Heart left ventricle (tissue), 16 donors: ENCODE results near the gene BGN. TPM values are rescaled to one million over a fixed set of nuclear protein-coding genes. Genes with fewer than 3 reads are reported as not detected.

Experiments
- ATAC-seq, 4 donors: fragments of 200-7000 bp; cut with Tn5 transposase; one replicate each; pipeline ENCODE4 v1.9.1; 2020 to 2022; ENCODE audit warnings: moderate library complexity in 4 of 4, mild to moderate bottlenecking in 3 of 4, moderate number of reproducible peaks in 1 of 4
- DNase-seq, 5 donors: peaks; one replicate each; pipeline ENCODE4 v3.0.0-alpha.2; 2020
- H3K27ac ChIP-seq, 12 donors: fragments of 200-600 bp; sonication (generic) in 4 of 12; one replicate each; pipeline versions ENCODE4 v1.5.0 to v1.8.0; 2016 to 2022; ENCODE audit warnings: mild to moderate bottlenecking in 2 of 12
- H3K27me3 ChIP-seq, 9 donors: fragments of 200-600 bp; sonication (generic) in 2 of 9; one replicate each; pipeline versions ENCODE4 v1.5.1 to v1.8.0; 2016 to 2022; ENCODE audit warnings: mild to moderate bottlenecking in 3 of 9
- H3K36me3 ChIP-seq, 9 donors: fragments of 200-600 bp; sonication (generic) in 2 of 9; one replicate each; pipeline versions ENCODE4 v1.5.0 to v1.8.0; 2018 to 2022; ENCODE audit warnings: mild to moderate bottlenecking in 2 of 9
- H3K4me1 ChIP-seq, 12 donors: fragments of 200-600 bp; sonication (generic) in 4 of 12; one replicate each; pipeline versions ENCODE4 v1.5.0 to v1.8.0; 2016 to 2022; ENCODE audit warnings: mild to moderate bottlenecking in 3 of 12
- H3K4me3 ChIP-seq, 12 donors: fragments of 200-600 bp; sonication (generic) in 4 of 12; one replicate each; pipeline versions ENCODE4 v1.5.0 to v1.8.0; 2017 to 2022; ENCODE audit warnings: mild to moderate bottlenecking in 9 of 12, moderate library complexity in 4 of 12
- H3K9me3 ChIP-seq, 12 donors: fragments of 200-600 bp; sonication (generic) in 4 of 12; one replicate each; pipeline versions ENCODE4 v1.5.0 to v1.8.0; 2016 to 2022; ENCODE audit warnings: mild to moderate bottlenecking in 1 of 12
- POLR2A ChIP-seq, 2 donors: fragments of 450-650 bp; IDR thresholded peaks; one replicate each; pipeline ENCODE4 v1.6.1; 2017; ENCODE audit warnings: antibody characterized with exemption in 2 of 2, mild to moderate bottlenecking in 2 of 2, moderate library complexity in 2 of 2
- WGBS, 4 donors: extraction: QIAGEN DNeasy Blood & Tissue Kit in 2 of 4; methylation state at CpG; one replicate each; pipeline versions ENCODE4 v1.1.5 to v1.1.7; 2013 to 2018; 5-methylcytosine and 5-hydroxymethylcytosine counted together
- intact Hi-C, 10 donors: fragments of 100-400 bp; cut with DNase I; formaldehyde crosslinking; loops; one replicate each; pipeline versions ENCODE4 v1.11.1 to v1.14.2; 2022
- polyA plus RNA-seq, 2 donors: library from polyadenylated mRNA; stranded (reverse); fragments of 200-250 nt; gene quantifications; one replicate each; pipeline ENCODE4 v1.2.3, GENCODE V29; 2013
- total RNA-seq, 9 donors: library from RNA; depleted of rRNA in 2 of 9; stranded (reverse); fragments of >200 nt in 2 of 9; fragmentation: NEBNext Ultra II Directional in 3 of 9; extraction: Animal tissue kit (Norgen Biotek cat#: 25700) in 3 of 9; gene quantifications; one replicate each; pipeline versions ENCODE4 v1.1.0 to v1.2.4, GENCODE V29; 2016 to 2023
- TF ChIP-seq, protein P1 (sequence below), 12 donors: fragments of 200-600 bp; sonication (generic) in 4 of 12; IDR thresholded peaks; one replicate each; pipeline versions ENCODE4 v1.5.0 to v1.8.0; 2018 to 2022; ENCODE audit warnings: antibody characterized with exemption in 12 of 12, mild to moderate bottlenecking in 5 of 12
- donor health status: ischemic (EF 13 %, LVEDD 7.1; RV severe dilation, severe dysfunction).
- donor health status: healthy with polysubstance abuse.
- donor health status: DM: no; HTN: yes; CAD: no.
- donor health status: DM: no; HTN: no; CAD: no.
- donor health status: ischemic (EF 25% LVEDD 6.9; RV normal size, moderate dysfunction).
- donor health status: ischemic (EF 25% LVEDD 5.7; RV mildly dilated, moderate dysfunction).
- donor health status: healthy.
- donor health status: DM: yes; HTN: yes; CAD: no.
- donor health status: ischemic (EF 35%, LVEDD 5.7; RV mildly dilated, moderate dysfunction).
- donor health status: nonischemic (EF 11% LVEDD 7.7; RV severe dilation, severe dysfunction).
- donor health status: DM: yes; HTN: yes; CAD: no.
- donor health status: PGD.
- donor health status: ischemic (EF 29% LVEDD 5.4; RV normal size, mild dysfunction).
- donor health status: nonischemic (EF 23%, LVEDD 6.1; RV moderate dilation, normal function).

The BGN gene
- total and polyA plus RNA-seq, 11 donors = 55.7 to 264 (median 76.9) TPM

DNA sequence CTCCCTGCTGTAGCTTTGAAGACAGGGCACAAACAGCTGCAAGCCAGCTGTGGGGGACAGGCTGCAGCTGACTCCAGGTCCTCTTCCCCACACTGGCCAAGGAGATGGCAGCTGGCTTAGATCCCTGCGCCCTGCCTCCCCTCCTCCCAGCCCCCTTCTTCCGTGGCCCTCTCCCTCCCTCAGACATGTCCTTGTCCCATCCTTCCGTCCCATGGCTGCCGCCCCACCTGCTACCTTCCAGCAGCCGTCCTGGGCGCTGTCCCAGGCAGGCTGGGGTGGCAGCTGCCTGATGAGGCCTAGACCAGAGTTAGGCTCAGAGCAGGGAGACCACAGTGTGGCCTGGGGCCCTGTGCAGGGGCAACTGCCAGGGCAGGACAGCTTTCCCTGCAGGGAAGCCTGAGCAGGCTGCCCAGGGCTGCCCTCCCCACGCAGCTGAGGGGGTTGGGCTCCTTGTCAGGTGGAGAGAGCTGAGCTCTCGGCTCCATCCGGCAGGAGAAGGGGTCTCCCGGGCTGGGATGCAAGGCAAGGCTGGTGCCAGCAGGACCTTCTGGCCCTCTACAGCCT is 3.3 kb upstream of the BGN start:
- intact Hi-C loops = no loop called here
- H3K27ac ChIP-seq = peak overlapping the region in 5 of 12 donors; percentile 29 to 68 (median 50)
- TF ChIP-seq, protein P1, sequence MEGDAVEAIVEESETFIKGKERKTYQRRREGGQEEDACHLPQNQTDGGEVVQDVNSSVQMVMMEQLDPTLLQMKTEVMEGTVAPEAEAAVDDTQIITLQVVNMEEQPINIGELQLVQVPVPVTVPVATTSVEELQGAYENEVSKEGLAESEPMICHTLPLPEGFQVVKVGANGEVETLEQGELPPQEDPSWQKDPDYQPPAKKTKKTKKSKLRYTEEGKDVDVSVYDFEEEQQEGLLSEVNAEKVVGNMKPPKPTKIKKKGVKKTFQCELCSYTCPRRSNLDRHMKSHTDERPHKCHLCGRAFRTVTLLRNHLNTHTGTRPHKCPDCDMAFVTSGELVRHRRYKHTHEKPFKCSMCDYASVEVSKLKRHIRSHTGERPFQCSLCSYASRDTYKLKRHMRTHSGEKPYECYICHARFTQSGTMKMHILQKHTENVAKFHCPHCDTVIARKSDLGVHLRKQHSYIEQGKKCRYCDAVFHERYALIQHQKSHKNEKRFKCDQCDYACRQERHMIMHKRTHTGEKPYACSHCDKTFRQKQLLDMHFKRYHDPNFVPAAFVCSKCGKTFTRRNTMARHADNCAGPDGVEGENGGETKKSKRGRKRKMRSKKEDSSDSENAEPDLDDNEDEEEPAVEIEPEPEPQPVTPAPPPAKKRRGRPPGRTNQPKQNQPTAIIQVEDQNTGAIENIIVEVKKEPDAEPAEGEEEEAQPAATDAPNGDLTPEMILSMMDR (IDR thresholded peaks at IDR 0.05) = no peak
- TF ChIP-seq POLR2A (IDR thresholded peaks at IDR 0.05) = no peak
- DNase-seq (no peak), ATAC-seq (no peak)
- H3K27me3 ChIP-seq = peaks cover 0 to 11% (median 0%) of the 10 kb centered on the region in 9 donors
- WGBS, 4 donors = 57 to 69% (median 64%) methylated on average over 8 to 10 of the region's 10 CpGs
- H3K36me3 ChIP-seq = no peaks in the 10 kb centered on the region
- H3K9me3 ChIP-seq = no peaks in the 10 kb centered on the region
- peaks cover 0 to 33% (median 11%) of the 10 kb centered on the region in 12 donors for H3K4me1 ChIP-seq
- H3K4me3 ChIP-seq = no peak overlapping the region

DNA sequence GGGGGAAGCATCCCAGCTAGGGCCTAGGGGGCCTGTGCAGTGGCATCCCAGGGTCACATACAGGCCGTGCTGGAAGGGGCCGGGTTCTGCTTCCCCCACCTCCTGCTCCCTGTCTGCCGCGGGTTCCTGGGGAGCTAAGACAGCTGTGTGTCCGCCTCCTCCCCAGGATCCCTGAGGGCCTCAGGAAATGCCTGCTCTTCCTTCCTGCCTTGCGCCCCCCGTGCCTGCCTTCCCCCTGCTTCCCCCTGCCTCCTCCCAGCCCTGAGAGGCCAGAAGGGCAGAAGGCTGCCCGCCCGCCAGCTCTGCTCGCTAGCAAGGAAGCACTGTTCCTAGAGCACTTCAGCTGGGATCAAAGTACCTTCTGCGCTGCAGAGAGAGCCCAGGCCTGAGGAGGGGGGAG is 2.9 kb upstream of the BGN start:
- Histone ChIP-seq H3K27ac (peak overlapping the region in 5 of 12 donors; percentile 29 to 68 (median 50)), H3K36me3 (no peaks in the 10 kb centered on the region), H3K9me3 (no peaks in the 10 kb centered on the region), H3K4me3 (no peak overlapping the region), H3K27me3 (peaks cover 0 to 11% (median 0%) of the 10 kb centered on the region in 9 donors), H3K4me1 (peaks cover 0 to 33% (median 11%) of the 10 kb centered on the region in 12 donors)
- DNase-seq (no peak), ATAC-seq (no peak)
- TF ChIP-seq, protein P1 (IDR thresholded peaks at IDR 0.05) = no peak
- TF ChIP-seq POLR2A (IDR thresholded peaks at IDR 0.05) = no peak
- intact Hi-C loops = no loop called here
- 43 to 66% (median 58%) methylated on average over 11 of the region's 11 CpGs for WGBS, 4 donors

DNA sequence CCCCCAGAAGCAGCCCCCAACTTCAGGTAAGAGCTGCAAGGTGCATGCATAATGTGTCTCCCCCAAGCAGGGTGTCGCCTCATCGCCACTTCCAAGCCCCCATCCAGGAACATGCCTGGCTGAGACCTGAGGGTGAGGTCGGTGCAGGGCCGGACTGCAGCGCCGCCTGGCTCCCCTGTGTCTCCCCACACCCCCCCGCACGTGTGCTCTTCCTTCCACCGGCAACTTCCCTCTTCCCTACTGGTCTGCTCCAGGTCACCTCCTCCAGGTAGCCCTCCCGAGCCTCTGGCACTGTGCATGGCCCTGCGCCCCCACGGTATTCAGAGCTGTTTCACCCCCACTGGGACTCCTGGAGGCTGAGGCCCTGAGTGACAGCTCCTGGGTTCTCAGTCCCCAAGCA is 2.2 kb upstream of the BGN start:
- H3K9me3 ChIP-seq = no peaks in the 10 kb centered on the region
- H3K27me3 ChIP-seq = peaks cover 0 to 11% (median 0%) of the 10 kb centered on the region in 9 donors
- TF ChIP-seq, protein P1 (IDR thresholded peaks at IDR 0.05) = no peak
- no peak for TF ChIP-seq POLR2A (IDR thresholded peaks at IDR 0.05)
- no peaks in the 10 kb centered on the region for H3K36me3 ChIP-seq
- DNase-seq = no peak
- intact Hi-C loops = no loop called here
- no peak overlapping the region for H3K4me3 ChIP-seq
- WGBS, 4 donors = 80 to 84% (median 82%) methylated on average over 12 of the region's 12 CpGs
- peak overlapping the region in 1 of 12 donors; percentile 68 for H3K27ac ChIP-seq
- peaks cover 0 to 28% (median 11%) of the 10 kb centered on the region in 12 donors for H3K4me1 ChIP-seq
- no peak for ATAC-seq

DNA sequence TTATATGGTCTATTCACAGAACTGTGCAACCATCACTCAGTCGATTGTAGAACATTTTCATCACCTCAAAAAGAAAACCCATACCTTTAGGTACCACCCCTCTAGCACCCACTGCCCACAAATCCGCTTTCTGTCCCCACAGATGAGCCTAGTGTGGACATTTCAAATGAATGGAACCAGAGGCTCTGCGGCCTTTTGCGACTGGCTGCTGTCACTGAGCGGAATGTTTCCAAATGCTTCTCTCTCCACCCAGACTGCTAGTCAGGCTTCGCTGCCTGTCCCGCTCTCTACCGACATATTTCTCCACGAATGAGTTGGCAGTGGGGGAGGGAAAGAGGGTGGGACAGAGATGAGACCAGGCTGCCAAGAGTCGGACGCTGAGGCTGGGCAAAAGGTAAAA is 1.7 kb upstream of the BGN start:
- ATAC-seq (no peak), DNase-seq (no peak)
- H3K4me1 ChIP-seq = peaks cover 0 to 24% (median 8%) of the 10 kb centered on the region in 12 donors

More for the DNA sequence above, 1.7 kb upstream of the BGN start:
- Histone ChIP-seq H3K36me3 (no peaks in the 10 kb centered on the region), H3K27me3 (peaks cover 0 to 11% (median 0%) of the 10 kb centered on the region in 9 donors), H3K4me3 (no peak overlapping the region), H3K27ac (peak overlapping the region in 1 of 12 donors; percentile 74), H3K9me3 (no peaks in the 10 kb centered on the region)
- intact Hi-C loops = no loop called here
- TF ChIP-seq POLR2A (IDR thresholded peaks at IDR 0.05) = no peak
- TF ChIP-seq, protein P1 (IDR thresholded peaks at IDR 0.05) = no peak
- WGBS, 4 donors = 79 to 95% (median 88%) methylated on average over 11 of the region's 11 CpGs
